HG03460 (cell line): ENCODE data around the gene SLC66A2.

Source experiments
- ATAC-seq: cut with Tn5 transposase; IDR thresholded peaks from one replicate; pipeline ENCODE4 v1.9.1; 2021; ENCODE audit not compliant: unreplicated experiment

Gene SLC66A2

GRCh38 chr18:79852561-79853302 is 98.7 kb downstream of the SLC66A2 start:
- ATAC-seq = no peak
